Measurements from ENCODE around the gene TNFRSF12A.
"Not testable (repeated sequence)": the region's sequence is repeated elsewhere in the genome, so short reads cannot be mapped to it uniquely, and the experiment has no call there.

The TNFRSF12A gene

GRCh38 chr16:3069146-3069545, 49.0 kb downstream of the TNFRSF12A start:
- not testable (repeated sequence) for DNase-seq

GRCh38 chr16:3070608-3071111, 50.5 kb downstream of the TNFRSF12A start:
- no peak for DNase-seq

- DNase-seq = no peak
Observed at GRCh38 chr16:3071655-3072054, 51.5 kb downstream of the TNFRSF12A start.

Measured in T1000 (cell line).